ENCODE data around the gene IGFL4.

IGFL4 gene

DNA sequence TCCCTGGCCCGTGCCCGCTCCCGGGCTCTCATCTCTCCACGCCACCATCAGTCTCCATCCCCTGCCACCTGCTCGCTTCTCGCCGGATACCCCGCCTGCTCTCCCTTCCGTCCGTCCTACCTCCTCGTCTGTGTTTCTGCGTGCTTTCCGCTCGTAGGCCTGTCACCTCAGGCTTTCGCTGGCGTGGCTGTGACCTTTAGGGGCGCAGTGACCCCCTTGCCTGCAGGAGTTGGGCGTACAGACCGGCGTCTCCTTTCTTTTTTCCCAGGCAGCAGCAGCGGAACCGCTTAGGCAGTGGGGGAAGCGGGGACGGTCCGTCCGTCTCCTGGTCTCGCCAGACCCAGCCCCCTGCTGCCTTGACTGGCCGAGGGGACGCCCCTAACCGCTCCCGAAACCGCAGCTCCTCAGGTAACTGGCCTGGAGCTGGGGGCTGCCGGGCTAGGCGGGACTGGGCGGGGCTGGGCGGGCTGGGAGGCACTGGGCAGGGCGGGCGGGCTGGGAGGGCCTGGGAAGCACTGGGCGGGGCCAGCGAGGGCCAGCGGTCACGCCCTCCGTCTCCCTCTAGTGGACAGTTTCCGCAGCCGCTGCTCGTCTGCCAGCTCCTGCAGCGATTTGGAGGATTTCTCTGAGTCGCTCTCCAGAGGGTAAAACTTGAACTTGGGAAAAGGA, 24.2 kb downstream of the IGFL4 start:
- peak overlapping the region; percentile 55 for H3K4me3 ChIP-seq (ENCODE audit: low read length)
- TF ChIP-seq, protein P1, sequence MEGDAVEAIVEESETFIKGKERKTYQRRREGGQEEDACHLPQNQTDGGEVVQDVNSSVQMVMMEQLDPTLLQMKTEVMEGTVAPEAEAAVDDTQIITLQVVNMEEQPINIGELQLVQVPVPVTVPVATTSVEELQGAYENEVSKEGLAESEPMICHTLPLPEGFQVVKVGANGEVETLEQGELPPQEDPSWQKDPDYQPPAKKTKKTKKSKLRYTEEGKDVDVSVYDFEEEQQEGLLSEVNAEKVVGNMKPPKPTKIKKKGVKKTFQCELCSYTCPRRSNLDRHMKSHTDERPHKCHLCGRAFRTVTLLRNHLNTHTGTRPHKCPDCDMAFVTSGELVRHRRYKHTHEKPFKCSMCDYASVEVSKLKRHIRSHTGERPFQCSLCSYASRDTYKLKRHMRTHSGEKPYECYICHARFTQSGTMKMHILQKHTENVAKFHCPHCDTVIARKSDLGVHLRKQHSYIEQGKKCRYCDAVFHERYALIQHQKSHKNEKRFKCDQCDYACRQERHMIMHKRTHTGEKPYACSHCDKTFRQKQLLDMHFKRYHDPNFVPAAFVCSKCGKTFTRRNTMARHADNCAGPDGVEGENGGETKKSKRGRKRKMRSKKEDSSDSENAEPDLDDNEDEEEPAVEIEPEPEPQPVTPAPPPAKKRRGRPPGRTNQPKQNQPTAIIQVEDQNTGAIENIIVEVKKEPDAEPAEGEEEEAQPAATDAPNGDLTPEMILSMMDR (conservative IDR thresholded peaks at IDR 0.05; ENCODE audit: low read depth, low read length), result peak; percentile 78
- DNase-seq (ENCODE audit: low read depth), result no peak

- TF ChIP-seq, protein P1 (conservative IDR thresholded peaks at IDR 0.05; ENCODE audit: low read depth, low read length), result no peak
- H3K4me3 ChIP-seq (ENCODE audit: low read length), result peak overlapping the region; percentile 55
- DNase-seq (ENCODE audit: low read depth), result no peak
These were observed 24.9 kb downstream of the IGFL4 start for GRCh38 chr19:46015687-46016425.

GRCh38 chr19:46014941-46015686, 25.7 kb downstream of the IGFL4 start:
- H3K4me3 ChIP-seq (ENCODE audit: low read length), result peak overlapping the region; percentile 33
- no peak for DNase-seq (ENCODE audit: low read depth)
- TF ChIP-seq, protein P1 (conservative IDR thresholded peaks at IDR 0.05; ENCODE audit: low read depth, low read length), result no peak

- no peak for DNase-seq (ENCODE audit: low read depth)
- TF ChIP-seq, protein P1 (conservative IDR thresholded peaks at IDR 0.05; ENCODE audit: low read depth, low read length), result no peak
- peak overlapping the region; percentile 33 for H3K4me3 ChIP-seq (ENCODE audit: low read length)
These were observed 26.3 kb downstream of the IGFL4 start for GRCh38 chr19:46014534-46014933.

DNA sequence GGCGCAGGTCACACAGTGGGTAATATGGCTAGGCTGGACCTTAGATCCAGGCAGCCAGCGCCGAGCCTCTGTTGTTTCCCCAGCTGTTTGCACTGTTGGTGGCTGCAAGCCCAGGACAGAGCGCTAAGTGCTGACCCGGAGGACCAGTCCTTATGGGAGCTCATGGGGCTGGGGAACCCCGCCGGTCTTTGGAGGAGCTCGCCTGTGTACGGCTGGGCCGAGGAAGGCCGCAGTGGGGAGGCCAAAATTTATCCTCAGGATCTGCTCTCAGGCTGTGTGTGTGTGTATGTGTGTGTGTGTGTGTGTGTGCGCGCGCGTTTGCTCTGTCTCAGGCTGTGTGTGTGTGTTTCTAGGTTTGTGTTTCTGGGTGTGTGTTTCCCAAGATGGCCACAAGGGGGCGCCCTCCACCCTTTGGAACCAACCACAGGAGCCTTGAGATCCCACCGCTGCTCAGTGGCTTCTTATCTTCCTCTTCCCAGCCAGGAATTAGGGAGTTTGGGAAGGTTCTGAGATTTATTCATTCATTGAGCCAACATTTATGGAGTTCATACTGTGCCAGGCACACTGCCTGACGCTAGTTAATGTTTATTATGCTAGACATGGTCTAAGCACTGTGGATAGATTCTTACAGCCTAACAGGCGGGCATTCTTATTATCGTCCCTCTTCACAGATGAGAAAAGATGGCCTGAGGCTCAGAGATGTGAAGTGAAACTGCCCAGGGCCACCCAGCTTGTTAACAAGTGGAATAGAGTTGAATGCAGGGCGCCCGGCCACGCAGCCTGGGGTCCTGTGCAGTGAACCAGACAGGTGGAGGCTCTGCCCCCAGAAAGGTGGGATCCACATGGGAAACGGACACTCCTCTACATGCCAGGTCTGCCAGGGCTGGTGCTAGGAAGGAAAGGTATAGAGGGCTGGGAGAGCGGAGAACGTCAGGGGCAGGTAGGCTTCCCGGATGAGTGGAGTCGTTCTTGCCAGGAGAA, 31.0 kb downstream of the IGFL4 start:
- TF ChIP-seq, protein P1 (conservative IDR thresholded peaks at IDR 0.05; ENCODE audit: low read depth, low read length), result peak; percentile 85
- no peak overlapping the region for H3K4me3 ChIP-seq (ENCODE audit: low read length)
- no peak for DNase-seq (ENCODE audit: low read depth)

GRCh38 chr19:46006411-46006810, 34.4 kb downstream of the IGFL4 start:
- no peak for DNase-seq (ENCODE audit: low read depth)
- H3K4me3 ChIP-seq (ENCODE audit: low read length), result no peak overlapping the region
- TF ChIP-seq, protein P1 (conservative IDR thresholded peaks at IDR 0.05; ENCODE audit: low read depth, low read length), result no peak

Data from retinal pigment epithelial cell (primary cell).